SU-DHL-6 (cell line): ENCODE data around the gene COQ6.

Experiments
- EZH2phosphoT487 ChIP-seq: fragments of 200-600 bp; sonication (generic), shearing (Covaris generic); conservative IDR thresholded peaks from 2 replicates; pipeline ENCODE4 v1.6.1; 2018; ENCODE audit warnings: mild to moderate bottlenecking, antibody characterized with exemption, low read length, moderate library complexity, mixed read lengths
- TF ChIP-seq, protein P1 (sequence below): fragments of 200-600 bp; sonication (generic); IDR thresholded peaks from one replicate; pipeline ENCODE4 v1.5.1; 2017; ENCODE audit warnings: antibody characterized with exemption, mild to moderate bottlenecking, low read length, moderate library complexity; ENCODE audit not compliant: insufficient read depth, poor library complexity, severe bottlenecking

DNA sequence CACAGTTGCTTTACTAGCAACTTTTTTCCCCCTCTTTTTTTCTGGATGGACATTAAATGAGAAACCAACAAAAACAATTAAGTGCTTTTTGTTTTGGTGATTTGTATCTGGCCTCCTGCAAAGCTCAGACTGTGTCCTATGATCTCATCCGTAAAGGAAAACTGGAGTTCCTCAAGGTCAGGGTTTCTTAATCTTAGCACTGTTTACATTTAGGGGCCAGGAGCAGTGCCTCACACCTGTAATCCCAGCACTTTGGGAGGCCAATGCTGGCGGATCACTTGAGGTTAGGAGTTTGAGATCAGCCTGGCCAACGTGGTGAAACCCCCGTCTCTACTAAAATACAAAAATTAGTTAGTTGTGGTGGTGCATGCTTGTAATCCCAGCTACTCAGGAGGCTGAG is 41.0 kb downstream of the COQ6 start:
- TF ChIP-seq, protein P1, sequence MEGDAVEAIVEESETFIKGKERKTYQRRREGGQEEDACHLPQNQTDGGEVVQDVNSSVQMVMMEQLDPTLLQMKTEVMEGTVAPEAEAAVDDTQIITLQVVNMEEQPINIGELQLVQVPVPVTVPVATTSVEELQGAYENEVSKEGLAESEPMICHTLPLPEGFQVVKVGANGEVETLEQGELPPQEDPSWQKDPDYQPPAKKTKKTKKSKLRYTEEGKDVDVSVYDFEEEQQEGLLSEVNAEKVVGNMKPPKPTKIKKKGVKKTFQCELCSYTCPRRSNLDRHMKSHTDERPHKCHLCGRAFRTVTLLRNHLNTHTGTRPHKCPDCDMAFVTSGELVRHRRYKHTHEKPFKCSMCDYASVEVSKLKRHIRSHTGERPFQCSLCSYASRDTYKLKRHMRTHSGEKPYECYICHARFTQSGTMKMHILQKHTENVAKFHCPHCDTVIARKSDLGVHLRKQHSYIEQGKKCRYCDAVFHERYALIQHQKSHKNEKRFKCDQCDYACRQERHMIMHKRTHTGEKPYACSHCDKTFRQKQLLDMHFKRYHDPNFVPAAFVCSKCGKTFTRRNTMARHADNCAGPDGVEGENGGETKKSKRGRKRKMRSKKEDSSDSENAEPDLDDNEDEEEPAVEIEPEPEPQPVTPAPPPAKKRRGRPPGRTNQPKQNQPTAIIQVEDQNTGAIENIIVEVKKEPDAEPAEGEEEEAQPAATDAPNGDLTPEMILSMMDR, result no peak
- TF ChIP-seq EZH2phosphoT487, result no peak
